SK-N-SH (cell line): ENCODE results near the gene C14orf93. TPM values are rescaled to one million over a fixed set of nuclear protein-coding genes. Genes with fewer than 3 reads are reported as not detected.

ENCODE experiments used
- CTCF ChIA-PET: fragments of 300-600, 350-600 bp; formaldehyde crosslinking; extraction: SDS; loops from one replicate; lab custom pipeline; 2021; lab: Yijun Ruan, JAX
- POLR2A ChIA-PET: fragments of 350-600 bp; sonication (Branson Sonifier 250); formaldehyde crosslinking; extraction: SDS; loops from one replicate; lab custom pipeline; 2020; ENCODE audit warnings: antibody characterized with exemption, inconsistent platforms; lab: Yijun Ruan, JAX
- DNase-seq: peaks from one replicate; pipeline ENCODE4 v3.0.0; 2012
- H2AFZ ChIP-seq: fragments of 200-600 bp; sonication (generic); 2 replicates; pipeline ENCODE4 v1.8.1; 2016; ENCODE audit warnings: antibody characterized with exemption, mild to moderate bottlenecking, low read depth
- H3F3A ChIP-seq: fragments of 200-600 bp; sonication (generic); replicated peaks from 2 replicates; pipeline ENCODE3; 2016; ENCODE audit warnings: antibody characterized with exemption, mild to moderate bottlenecking; ENCODE audit not compliant: insufficient read depth
- H3K27ac ChIP-seq, 2 experiments: fragments of 200-500 bp in 1 of 2; fragments of 200-600 bp in 1 of 2; sonication (Bioruptor generic) in 1 of 2; sonication (generic), shearing (Covaris generic) in 1 of 2; 2 replicates each; pipeline versions ENCODE4 v1.5.1 to v1.6.1; 2014 to 2016; ENCODE audit warnings: low read depth in 2 of 2, inconsistent platforms in 1 of 2, low read length in 1 of 2, mild to moderate bottlenecking in 1 of 2, mixed read lengths in 1 of 2
- H3K27me3 ChIP-seq: fragments of 200-600 bp; sonication (generic), shearing (Covaris generic); 2 replicates; pipeline ENCODE4 v1.6.1; 2016; ENCODE audit warnings: mixed run types; ENCODE audit not compliant: insufficient read depth
- H3K36me3 ChIP-seq, 2 experiments: fragments of 200-500 bp in 1 of 2; fragments of 200-600 bp in 1 of 2; sonication (Bioruptor generic) in 1 of 2; sonication (generic) in 1 of 2; replicated peaks in 1 of 2; 2 replicates each; pipeline versions ENCODE3 to v1.5.1; 2014 to 2016; ENCODE audit warnings: low read length in 1 of 2, mild to moderate bottlenecking in 1 of 2; ENCODE audit not compliant: insufficient read depth in 2 of 2, control insufficient read depth in 1 of 2
- H3K4me1 ChIP-seq, 2 experiments: fragments of 200-500 bp in 1 of 2; fragments of 200-600 bp in 1 of 2; sonication (Bioruptor generic) in 1 of 2; sonication (generic), shearing (Covaris generic) in 1 of 2; 2 replicates each; pipeline versions ENCODE4 v1.5.1 to v1.6.1; 2014 to 2016; ENCODE audit warnings: low read depth in 1 of 2, low read length in 1 of 2, mixed run types in 1 of 2; ENCODE audit not compliant: insufficient read depth in 2 of 2, control insufficient read depth in 1 of 2
- H3K4me2 ChIP-seq: fragments of 200-600 bp; sonication (generic), shearing (Covaris generic); 2 replicates; pipeline ENCODE4 v1.6.1; 2017; ENCODE audit warnings: mixed run types
- H3K4me3 ChIP-seq, 2 experiments: fragments of 200-500 bp in 1 of 2; fragments of 200-600 bp in 1 of 2; sonication (Bioruptor generic) in 1 of 2; sonication (generic), shearing (Covaris generic) in 1 of 2; 2 replicates each; pipeline versions ENCODE4 v1.5.1 to v1.8.1; 2014 to 2016; ENCODE audit warnings: low read depth in 2 of 2, inconsistent platforms in 1 of 2, low read length in 1 of 2, mild to moderate bottlenecking in 1 of 2, mixed read lengths in 1 of 2, moderate library complexity in 1 of 2
- H3K79me2 ChIP-seq: fragments of 200-600 bp; sonication (generic); 2 replicates; pipeline ENCODE4 v1.8.1; 2017; ENCODE audit warnings: mild to moderate bottlenecking; ENCODE audit not compliant: insufficient read depth
- H3K9ac ChIP-seq: fragments of 200-600 bp; sonication (generic); 2 replicates; pipeline ENCODE4 v1.6.1; 2017; ENCODE audit warnings: mixed run types
- H3K9me2 ChIP-seq: fragments of 200-600 bp; sonication (generic); 2 replicates; pipeline ENCODE4 v1.6.1; 2017; ENCODE audit warnings: mixed run types
- H3K9me3 ChIP-seq: fragments of 200-600 bp; sonication (generic); 2 replicates; pipeline ENCODE4 v1.6.1; 2017; ENCODE audit warnings: mixed run types, mild to moderate bottlenecking, moderate library complexity
- H4K20me1 ChIP-seq: fragments of 200-600 bp; sonication (generic); 2 replicates; pipeline ENCODE4 v1.6.1; 2017; ENCODE audit warnings: mild to moderate bottlenecking, mixed run types; ENCODE audit not compliant: insufficient read depth
- ELF1 ChIP-seq: IDR thresholded peaks from 2 replicates; pipeline ENCODE4 v1.4.0; 2012
- EP300 ChIP-seq, 2 experiments: IDR thresholded peaks; 2 replicates each; pipeline versions ENCODE4 v1.4.0 to v1.6.1; 2012; ENCODE audit warnings: borderline replicate concordance in 1 of 2, low read depth in 1 of 2, low read length in 1 of 2
- FOXJ3 ChIP-seq: sonication (generic); formaldehyde crosslinking; IDR thresholded peaks from 2 replicates; pipeline ENCODE4 v1.5.1; 2020; ENCODE audit warnings: mild to moderate bottlenecking, missing genetic modification reagents
- FOXM1 ChIP-seq: IDR thresholded peaks from 2 replicates; pipeline ENCODE4 v1.4.0; 2012; ENCODE audit warnings: low read depth, mild to moderate bottlenecking
- GABPA ChIP-seq: IDR thresholded peaks from 2 replicates; pipeline ENCODE4 v1.4.0; 2012; ENCODE audit warnings: low read depth, mild to moderate bottlenecking
- GATA2 ChIP-seq: sonication (generic); formaldehyde crosslinking; IDR thresholded peaks from 2 replicates; pipeline ENCODE4 v1.5.0; 2020; ENCODE audit warnings: mild to moderate bottlenecking, missing genetic modification reagents
- IRF3 ChIP-seq: fragments of 150-350 bp; IDR thresholded peaks from 2 replicates; pipeline ENCODE4 v1.6.1; 2016; ENCODE audit warnings: mild to moderate bottlenecking, low read depth, low read length
- MXI1 ChIP-seq: IDR thresholded peaks from 2 replicates; pipeline ENCODE4 v1.6.1; 2012; ENCODE audit warnings: mild to moderate bottlenecking, low read depth, low read length, improper control_type of control experiment
- NRF1 ChIP-seq: IDR thresholded peaks from 2 replicates; pipeline ENCODE4 v1.6.1; 2012; ENCODE audit warnings: low read depth, mild to moderate bottlenecking, low read length
- PBX3 ChIP-seq: IDR thresholded peaks from 2 replicates; pipeline ENCODE4; 2012
- RAD21 ChIP-seq: IDR thresholded peaks from 2 replicates; pipeline ENCODE4 v1.6.1; 2012; ENCODE audit warnings: mild to moderate bottlenecking, low read length
- RXRA ChIP-seq: IDR thresholded peaks from 2 replicates; pipeline ENCODE4 v1.4.0; 2012; ENCODE audit warnings: low read depth, mild to moderate bottlenecking, borderline replicate concordance
- SIN3A ChIP-seq: IDR thresholded peaks from 2 replicates; pipeline ENCODE4 v1.6.1; 2012; ENCODE audit warnings: low read depth, mild to moderate bottlenecking, low read length, moderate library complexity, borderline replicate concordance
- SMC3 ChIP-seq: IDR thresholded peaks from 2 replicates; pipeline ENCODE4 v1.6.1; 2012; ENCODE audit warnings: low read depth, low read length, improper control_type of control experiment
- TAF1 ChIP-seq: IDR thresholded peaks from 2 replicates; pipeline ENCODE4 v1.6.1; 2012; ENCODE audit warnings: low read depth, mild to moderate bottlenecking, low read length, moderate library complexity, borderline replicate concordance
- WGBS: methylation state at CpG from one replicate; pipeline ENCODE4 v1.1.6; 2017; ENCODE audit warnings: low lambda C conversion rate; 5-methylcytosine and 5-hydroxymethylcytosine counted together
- polyA plus RNA-seq, 3 experiments: library from polyadenylated mRNA; depleted of rRNA; stranded (reverse); fragments of >200 nt; gene quantifications; 2 replicates each; pipeline ENCODE4 v1.2.3, GENCODE V29; 2012

The C14orf93 gene
- polyA plus RNA-seq, 1 of the 3 experiments (the other 2 are of a cell fraction) = 9.1 TPM

GRCh38 chr14:23056956-23057756 is 47.2 kb upstream of the C14orf93 start, which contains the start of gene CDH24:
TSS of gene CDH24 (minus strand) at chr14:23057520. CDS start at chr14:23055733, 1,787 bp downstream.
- Histone ChIP-seq H3K9me2 (no peaks in the 10 kb centered on the region), H4K20me1 (no peaks in the 10 kb centered on the region; the same call in 1 of the 2 replicates), H3K27me3 (no peaks in the 10 kb centered on the region), H3K4me1 (peaks cover 19 to 26% of the 10 kb centered on the region in 2 experiments; a peak in 3 of 4 replicates), H3K27ac (peak within 1 kb of the TSS; percentile 62 to 90; a peak in 3 of 4 replicates), H2AFZ (peak within 1 kb of the TSS; percentile 78; the same call in 1 of the 2 replicates), H3K9me3 (no peaks in the 10 kb centered on the region), H3K79me2 (peaks cover 15% of the 10 kb centered on the region; the same call in 1 of the 2 replicates), H3K4me3 (peak within 1 kb of the TSS; percentile 62 to 82), H3K9ac (peak within 1 kb of the TSS; percentile 65), H3F3A (peaks cover 38% of the 10 kb centered on the region), H3K36me3 (peaks cover 20 to 31% of the 10 kb centered on the region in 2 experiments), H3K4me2 (peak within 1 kb of the TSS; percentile 99)
- peak; percentile 90 for DNase-seq
- ChIA-PET CTCF (interaction anchor here (0.6 to 33.1 kb wide), 43 partner anchors 11 to 500 kb away, joined by 3 to 1566 read pairs (median 6); partner anchors contain the start of genes ACIN1, AJUBA, C14orf119 and HOMEZ), POLR2A (interaction anchor here (0.9 to 3.9 kb wide), 11 partner anchors 38 to 80 kb away, joined by 3 to 33 read pairs (median 7); partner anchors contain the start of genes ACIN1, AJUBA and C14orf119)
- 10% methylated on average over 13 of the region's 73 CpGs for WGBS
- TF ChIP-seq MXI1 (peak; percentile 29), IRF3 (no peak), NRF1 (no peak), RAD21 (no peak), SIN3A (0 out of 2 replicates have a peak, but pooled peaks have one; percentile 16), FOXJ3 (CRISPR knock-in tag) (no peak), SMC3 (no peak), ELF1 (no peak), GABPA (no peak), EP300 (IDR thresholded peaks at IDR 0.05; ENCODE audit: borderline replicate concordance in 1 of 2, low read depth in 1 of 2, low read length in 1 of 2) (no peak), GATA2 (no peak), PBX3 (no peak), FOXM1 (no peak), TAF1 (peak; percentile 68), RXRA (no peak)
